Coronary artery (tissue), 2 donors: ENCODE measurements around the gene NLRP7.
"Not testable (repeated sequence)": the region's sequence is repeated elsewhere in the genome, so short reads cannot be mapped to it uniquely, and the experiment has no call there.

Source experiments
- DNase-seq: peaks from one replicate; pipeline ENCODE4 v3.0.0-alpha.2; 2017; ENCODE audit warnings: low spot score
- H3K27ac ChIP-seq, 2 donors: fragments of 200-600 bp; sonication (generic); one replicate each; pipeline ENCODE4 v1.5.1; 2016 to 2019
- H3K4me3 ChIP-seq: fragments of 200-600 bp; sonication (generic); 2 replicates; pipeline ENCODE4 v1.5.1; 2016; ENCODE audit warnings: mild to moderate bottlenecking, moderate library complexity
- CTCF ChIP-seq: fragments of 200-600 bp; sonication (generic); IDR thresholded peaks from one replicate; pipeline ENCODE4 v1.5.1; 2019; ENCODE audit warnings: antibody characterized with exemption

NLRP7 gene

DNA sequence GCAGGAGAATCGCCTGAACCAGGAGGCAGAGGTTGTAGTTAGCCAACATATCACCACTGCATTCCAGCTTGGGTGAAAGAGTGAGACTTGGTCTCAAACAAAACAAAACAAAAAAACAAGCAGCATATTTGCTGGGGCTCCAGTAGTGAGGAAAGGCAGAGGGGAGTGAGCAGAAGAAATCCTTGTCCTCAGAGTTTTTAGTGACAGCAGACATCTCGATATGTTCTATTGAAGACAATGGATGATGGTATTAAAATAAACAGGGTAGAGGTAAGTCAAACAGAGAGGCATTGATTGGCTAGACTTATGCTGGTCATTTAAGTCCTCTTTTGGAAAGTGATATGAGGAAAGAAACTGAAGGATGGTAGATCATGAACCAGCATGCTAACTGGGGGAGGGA lies 19.0 kb downstream of the NLRP7 start:
- TF ChIP-seq CTCF: no peak
- H3K27ac ChIP-seq: no peak overlapping the region
- H3K4me3 ChIP-seq: no peak overlapping the region
- no peak for DNase-seq

DNA sequence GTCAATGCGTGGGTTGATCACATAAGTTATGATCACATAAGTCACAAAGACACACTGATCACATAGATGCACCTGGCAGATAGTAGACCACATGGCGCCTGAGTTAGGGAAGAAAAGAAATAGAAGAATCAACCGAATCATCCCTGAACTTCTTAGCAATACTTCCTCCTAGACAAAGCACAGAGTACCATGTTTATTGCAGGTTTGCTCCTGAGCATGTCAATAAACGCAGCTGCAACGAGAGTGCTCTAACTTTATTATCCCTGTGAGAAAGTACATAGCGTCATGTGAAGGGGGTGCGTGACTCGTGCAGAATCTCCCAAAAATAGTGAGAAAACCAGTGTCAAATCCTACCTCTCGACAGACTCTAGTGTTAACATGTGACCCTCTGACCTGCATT lies 24.1 kb downstream of the NLRP7 start:
- no peak for DNase-seq
- no peak overlapping the region for H3K4me3 ChIP-seq
- no peak for TF ChIP-seq CTCF

GRCh38 chr19:54921082-54921481 lies 26.2 kb downstream of the NLRP7 start:
- H3K4me3 ChIP-seq: no peak overlapping the region
- no peak overlapping the region for H3K27ac ChIP-seq
- DNase-seq: no peak
- no peak for TF ChIP-seq CTCF

More for the DNA sequence above, 24.1 kb downstream of the NLRP7 start:
- no peak overlapping the region for H3K27ac ChIP-seq

GRCh38 chr19:54919646-54920563 lies 27.4 kb downstream of the NLRP7 start:
- not testable (repeated sequence) for H3K27ac ChIP-seq, DNase-seq, H3K4me3 ChIP-seq

GRCh38 chr19:54918499-54918898 lies 28.8 kb downstream of the NLRP7 start:
- no peak overlapping the region for H3K27ac ChIP-seq
- TF ChIP-seq CTCF: no peak
- DNase-seq: no peak

DNA sequence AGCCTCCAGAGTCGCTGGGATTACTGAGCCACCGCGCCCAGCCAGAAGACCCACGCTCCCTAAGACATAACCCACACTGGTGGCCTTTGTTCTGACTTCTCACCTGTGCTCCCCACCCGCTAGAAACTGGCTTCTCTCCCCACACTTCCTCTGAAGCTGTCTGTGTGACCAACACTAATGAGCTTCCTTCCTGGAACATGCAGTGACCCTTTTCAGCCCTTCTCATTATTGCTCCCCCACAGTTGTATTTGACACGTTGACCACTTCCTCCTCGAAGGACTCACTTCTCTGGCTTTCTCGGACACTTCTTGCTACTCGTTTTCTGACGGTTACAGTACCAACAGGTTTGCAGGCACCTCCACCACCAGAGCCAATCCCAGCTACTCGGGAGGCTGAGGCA lies 30.5 kb downstream of the NLRP7 start:
- Histone ChIP-seq H3K4me3 (no peak overlapping the region), H3K27ac (no peak overlapping the region)
- DNase-seq: no peak
- TF ChIP-seq CTCF: no peak

More at GRCh38 chr19:54918499-54918898, 28.8 kb downstream of the NLRP7 start:
- H3K4me3 ChIP-seq: no peak overlapping the region

DNA sequence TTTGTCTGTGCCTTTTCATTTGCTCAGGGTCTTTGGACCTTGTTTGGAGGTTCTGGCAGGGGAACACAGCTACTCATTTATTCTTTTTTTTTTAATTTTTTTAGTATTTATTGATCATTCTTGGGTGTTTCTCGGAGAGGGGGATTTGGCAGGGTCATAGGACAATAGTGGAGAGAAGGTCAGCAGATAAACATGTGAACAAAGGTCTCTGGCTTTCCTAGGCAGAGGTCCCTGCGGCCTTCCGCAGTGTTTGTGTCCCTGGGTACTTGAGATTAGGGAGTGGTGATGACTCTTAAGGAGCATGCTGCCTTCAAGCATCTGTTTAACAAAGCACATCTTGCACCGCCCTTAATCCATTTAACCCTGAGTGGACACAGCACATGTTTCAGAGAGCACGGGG lies 39.4 kb downstream of the NLRP7 start:
- H3K27ac ChIP-seq, H3K4me3 ChIP-seq, DNase-seq: not testable (repeated sequence)

DNA sequence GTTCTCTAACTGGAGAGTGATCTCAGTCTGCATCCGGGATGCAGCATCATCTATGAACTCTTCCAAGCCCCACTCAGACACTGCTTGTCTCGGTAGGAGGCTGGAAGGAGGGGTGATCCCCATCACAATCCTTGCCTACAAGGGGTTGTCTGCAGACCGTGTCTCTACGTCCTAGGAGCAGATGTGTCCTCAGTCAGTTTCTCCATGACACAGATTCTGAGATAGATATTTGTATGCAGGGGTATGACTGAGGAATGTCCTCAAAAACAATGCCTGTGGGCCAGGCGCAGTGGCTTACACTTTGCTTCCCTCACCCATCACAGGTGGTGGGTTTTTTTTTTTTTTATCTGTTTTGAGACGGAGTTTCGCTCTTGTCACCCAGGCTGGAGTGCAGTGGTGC lies 40.5 kb downstream of the NLRP7 start:
- no peak for TF ChIP-seq CTCF
- DNase-seq: no peak
- Histone ChIP-seq H3K4me3 (no peak overlapping the region), H3K27ac (no peak overlapping the region)
